ACC112 (cell line): ENCODE data around the gene RFC5.

Experiments
- H2AFZ ChIP-seq: fragments of 200-600 bp; sonication (generic); one replicate; pipeline ENCODE4 v1.6.0; 2017; ENCODE audit warnings: antibody characterized with exemption, low read length; ENCODE audit not compliant: unreplicated experiment
- H3K27ac ChIP-seq: fragments of 200-600 bp; sonication (generic); 2 replicates; pipeline ENCODE4 v1.5.1; 2014; ENCODE audit warnings: low read depth, mild to moderate bottlenecking, antibody characterized with exemption, low read length, moderate library complexity
- H3K27me3 ChIP-seq: fragments of 200-600 bp; sonication (generic); 2 replicates; pipeline ENCODE4 v1.6.1; 2014; ENCODE audit warnings: mild to moderate bottlenecking, antibody characterized with exemption, low read length, moderate library complexity, mixed read lengths; ENCODE audit not compliant: insufficient read depth
- H3K36me3 ChIP-seq: fragments of 200-600 bp; sonication (generic); 2 replicates; pipeline ENCODE4 v1.6.1; 2016; ENCODE audit warnings: mild to moderate bottlenecking, antibody characterized with exemption, low read length, moderate library complexity, mixed read lengths; ENCODE audit not compliant: insufficient read depth
- H3K4me1 ChIP-seq: fragments of 200-600 bp; sonication (generic); one replicate; pipeline ENCODE4 v1.6.1; 2016; ENCODE audit warnings: low read length, mixed read lengths; ENCODE audit not compliant: insufficient read depth, unreplicated experiment, control insufficient read depth
- H3K4me3 ChIP-seq: fragments of 200-600 bp; sonication (generic); 2 replicates; pipeline ENCODE4 v1.5.1; 2014; ENCODE audit warnings: mild to moderate bottlenecking, low read depth, low read length
- H3K79me2 ChIP-seq: fragments of 200-600 bp; sonication (generic); one replicate; pipeline ENCODE4 v1.6.0; 2016; ENCODE audit warnings: low read length; ENCODE audit not compliant: control insufficient read depth, unreplicated experiment, insufficient read depth

RFC5 gene

DNA sequence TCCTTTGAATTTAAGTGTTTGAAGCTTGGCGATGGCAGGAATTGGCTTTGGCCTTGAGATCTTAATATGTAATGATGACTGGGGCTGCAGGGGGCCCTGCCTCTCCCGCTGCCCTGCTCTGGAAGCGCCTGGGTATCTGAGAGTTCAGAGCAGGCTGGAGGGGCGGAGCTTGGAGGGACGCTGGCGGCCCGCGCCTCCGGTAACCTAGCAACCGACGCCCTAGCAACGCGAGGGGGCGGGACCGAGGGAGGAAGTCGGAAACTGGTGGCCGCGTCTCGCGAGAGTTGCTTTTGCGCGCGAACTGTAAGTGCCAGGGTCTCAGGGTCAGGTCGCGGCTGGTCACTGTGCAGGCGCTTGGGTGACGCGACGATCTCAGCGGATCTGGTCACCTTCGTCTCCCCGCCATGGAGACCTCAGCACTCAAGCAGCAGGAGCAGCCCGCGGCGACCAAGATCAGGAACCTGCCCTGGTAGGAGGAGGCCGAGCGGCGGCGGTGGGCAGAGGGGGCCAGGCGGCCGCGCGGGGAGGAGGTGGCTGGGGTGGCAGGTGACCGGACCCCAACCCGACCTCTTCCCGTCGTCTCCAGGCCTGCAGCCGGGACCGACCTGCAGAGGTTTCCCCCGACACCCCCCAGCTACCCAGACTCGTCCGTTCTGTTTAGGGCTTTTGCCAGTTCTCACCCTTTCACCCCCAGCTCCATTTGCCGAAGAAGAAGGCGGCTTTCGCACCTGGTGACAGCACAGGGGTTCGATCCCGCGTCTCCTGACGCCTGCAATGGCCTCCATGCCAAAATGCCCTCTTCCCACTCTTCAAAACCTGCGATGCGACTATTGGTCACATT is at the start of gene RFC5:
Gene RFC5 (plus strand): TSS at position 280 of the 841 bp plus-strand sequence. CDS start 125 bp downstream, at position 405.
- Histone ChIP-seq H3K27ac (no peak within 1 kb of the TSS; the same call in 1 of the 2 replicates), H3K27me3 (no peaks in the 10 kb centered on the region), H3K4me3 (peak within 1 kb of the TSS; percentile 92), H3K79me2 (peaks cover 22% of the 10 kb centered on the region), H3K4me1 (peaks cover 16% of the 10 kb centered on the region), H3K36me3 (peaks cover 26% of the 10 kb centered on the region), H2AFZ (peak within 1 kb of the TSS; percentile 91)

- H3K27ac ChIP-seq = no peak overlapping the region
- no peak overlapping the region for H2AFZ ChIP-seq
- no peaks in the 10 kb centered on the region for H3K4me1 ChIP-seq
- no peak overlapping the region for H3K4me3 ChIP-seq
- peaks cover 90% of the 10 kb centered on the region for H3K27me3 ChIP-seq
- H3K79me2 ChIP-seq = no peaks in the 10 kb centered on the region
- H3K36me3 ChIP-seq = no peaks in the 10 kb centered on the region
Measured at GRCh38 chr12:117967043-117967442, 49.5 kb upstream of the RFC5 start.

- H3K27ac ChIP-seq = no peak overlapping the region
- no peaks in the 10 kb centered on the region for H3K4me1 ChIP-seq
- no peak overlapping the region for H2AFZ ChIP-seq
- H3K36me3 ChIP-seq = no peaks in the 10 kb centered on the region
- no peaks in the 10 kb centered on the region for H3K79me2 ChIP-seq
- H3K27me3 ChIP-seq = peaks cover 93% of the 10 kb centered on the region
- H3K4me3 ChIP-seq = no peak overlapping the region
Measured at GRCh38 chr12:117967512-117967911, 49.0 kb upstream of the RFC5 start.

- Histone ChIP-seq H3K4me3 (peak overlapping the region; percentile 76), H3K4me1 (no peaks in the 10 kb centered on the region), H3K27me3 (peaks cover 95% of the 10 kb centered on the region), H3K79me2 (no peaks in the 10 kb centered on the region), H2AFZ (peak overlapping the region; percentile 12), H3K36me3 (no peaks in the 10 kb centered on the region), H3K27ac (no peak overlapping the region)
Measured at GRCh38 chr12:117968151-117968789, 48.2 kb upstream of the RFC5 start.

GRCh38 chr12:117968826-117969659 is 47.5 kb upstream of the RFC5 start, which contains the start of gene KSR2:
Gene KSR2, minus strand, starts transcription at chr12:117968990. Its CDS starts 735 bp downstream, at chr12:117968255.
- no peaks in the 10 kb centered on the region for H3K36me3 ChIP-seq
- peak within 1 kb of the TSS; percentile 76 for H3K4me3 ChIP-seq
- H3K27ac ChIP-seq = no peak within 1 kb of the TSS
- no peaks in the 10 kb centered on the region for H3K4me1 ChIP-seq
- no peaks in the 10 kb centered on the region for H3K79me2 ChIP-seq
- peak within 1 kb of the TSS; percentile 12 for H2AFZ ChIP-seq
- peaks cover 95% of the 10 kb centered on the region for H3K27me3 ChIP-seq

DNA sequence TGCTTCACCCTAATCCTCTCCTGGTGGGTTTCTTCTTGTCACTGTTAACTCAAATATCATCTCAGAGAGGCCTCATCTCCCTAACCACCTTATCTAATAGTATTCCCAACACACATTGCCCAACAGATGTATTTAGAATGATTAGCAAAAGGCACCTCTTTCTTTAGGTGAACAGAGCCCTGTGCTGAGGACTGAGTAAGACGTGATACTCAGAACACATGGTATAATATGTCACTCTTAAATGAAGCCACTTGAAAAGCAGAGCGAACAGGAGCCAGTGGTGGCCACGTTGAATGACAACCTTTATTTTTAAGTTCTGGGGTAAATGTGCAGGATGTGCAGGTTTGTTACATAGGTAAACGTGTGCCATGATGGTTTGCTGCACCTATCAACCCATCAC is 46.2 kb upstream of the RFC5 start:
- H2AFZ ChIP-seq = no peak overlapping the region
- H3K4me1 ChIP-seq = no peaks in the 10 kb centered on the region
- no peak overlapping the region for H3K27ac ChIP-seq
- no peaks in the 10 kb centered on the region for H3K36me3 ChIP-seq
- H3K27me3 ChIP-seq = peaks cover 93% of the 10 kb centered on the region
- no peak overlapping the region for H3K4me3 ChIP-seq
- H3K79me2 ChIP-seq = no peaks in the 10 kb centered on the region

GRCh38 chr12:117972301-117972700 is 44.2 kb upstream of the RFC5 start:
- Histone ChIP-seq H3K79me2 (no peaks in the 10 kb centered on the region), H2AFZ (no peak overlapping the region), H3K4me3 (no peak overlapping the region), H3K27ac (no peak overlapping the region), H3K36me3 (no peaks in the 10 kb centered on the region), H3K27me3 (peaks cover 80% of the 10 kb centered on the region), H3K4me1 (no peaks in the 10 kb centered on the region)

- Histone ChIP-seq H3K27me3 (peaks cover 53% of the 10 kb centered on the region), H3K4me1 (no peaks in the 10 kb centered on the region), H3K36me3 (no peaks in the 10 kb centered on the region), H3K27ac (no peak overlapping the region), H3K79me2 (no peaks in the 10 kb centered on the region), H3K4me3 (no peak overlapping the region), H2AFZ (no peak overlapping the region)
Measured at GRCh38 chr12:117975006-117975405, 41.5 kb upstream of the RFC5 start.

- Histone ChIP-seq H3K4me3 (no peak overlapping the region), H3K27ac (no peak overlapping the region), H3K27me3 (peaks cover 31% of the 10 kb centered on the region), H3K4me1 (no peaks in the 10 kb centered on the region), H3K36me3 (no peaks in the 10 kb centered on the region), H2AFZ (no peak overlapping the region), H3K79me2 (no peaks in the 10 kb centered on the region)
Measured at GRCh38 chr12:117977373-117977772, 39.1 kb upstream of the RFC5 start.

DNA sequence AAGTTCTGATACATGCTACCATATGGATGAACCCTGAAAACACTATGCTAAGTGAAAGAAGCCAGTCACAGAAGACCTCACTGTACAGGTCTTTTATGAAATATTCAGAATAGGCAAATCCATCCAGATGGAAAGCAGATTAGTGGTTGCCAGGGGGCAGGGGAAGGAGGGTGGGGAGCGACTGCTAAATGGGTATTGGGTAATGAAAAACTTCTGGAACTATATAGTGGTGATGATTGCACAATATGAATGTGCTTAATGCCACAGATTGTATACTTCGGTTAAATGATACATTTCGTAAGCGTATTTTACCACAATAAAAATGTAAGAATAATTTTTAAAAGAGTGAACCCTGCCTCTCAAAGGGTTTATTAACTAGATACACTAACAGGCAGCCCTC is 35.9 kb upstream of the RFC5 start:
- H3K79me2 ChIP-seq = no peaks in the 10 kb centered on the region
- no peaks in the 10 kb centered on the region for H3K36me3 ChIP-seq
- no peak overlapping the region for H3K27ac ChIP-seq
- peak overlapping the region; percentile 33; the same call in 1 of the 2 replicates for H3K4me3 ChIP-seq
- H3K27me3 ChIP-seq = 0 out of 2 replicates have a peak, but pooled peaks cover 7% of the 10 kb centered on the region
- no peak overlapping the region for H2AFZ ChIP-seq
- peaks cover 3% of the 10 kb centered on the region for H3K4me1 ChIP-seq
